NCI-H1694 (cell line): Measurements from ENCODE around the gene RSPO1.

Experiments
- DNase-seq: peaks from one replicate; lab custom pipeline; 2025; lab: John Stamatoyannopoulos, UW

Gene RSPO1

DNA sequence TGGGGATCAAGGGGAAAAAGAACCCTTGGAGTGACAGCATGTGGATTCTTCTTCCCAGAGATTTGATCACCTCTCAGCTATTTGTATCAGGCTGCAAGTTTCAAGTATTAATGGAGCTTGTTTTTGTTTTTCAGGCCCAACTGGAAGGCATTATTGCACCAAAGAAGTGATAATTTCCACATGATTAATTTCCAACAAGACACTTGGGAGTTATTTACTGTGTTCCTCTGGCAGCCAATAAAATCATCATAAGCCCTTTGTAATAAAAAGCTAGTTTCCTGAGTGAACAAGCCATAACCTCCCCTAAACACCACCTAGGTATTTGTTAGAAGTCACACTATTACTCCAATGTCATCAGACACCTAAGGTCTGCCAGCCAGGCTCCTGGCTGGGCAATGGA lies 69.8 kb downstream of the RSPO1 start:
- no peak for DNase-seq

DNA sequence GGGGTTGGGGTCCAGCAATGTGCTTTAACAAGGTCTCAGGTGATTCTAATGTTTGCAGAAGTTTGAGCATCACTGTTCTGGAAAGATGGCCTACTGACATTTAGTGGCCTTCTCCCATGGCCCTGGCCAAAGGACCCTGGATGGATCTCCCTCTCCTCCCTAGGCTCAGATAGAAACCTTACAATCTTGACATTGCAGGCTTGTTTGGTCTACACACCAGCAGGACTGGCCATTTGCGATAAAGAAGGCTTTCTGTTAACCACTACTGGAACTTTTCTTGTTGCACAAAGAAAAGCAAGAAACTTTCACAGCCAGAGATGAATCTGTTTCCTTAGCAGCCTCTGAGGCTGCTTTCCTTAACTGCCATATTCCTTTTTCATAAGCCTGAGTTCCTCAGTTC lies 71.7 kb downstream of the RSPO1 start:
- no peak for DNase-seq
